H1 (cell line): ENCODE data around the gene PLXND1.

Experiments
- JUN ChIP-seq: IDR thresholded peaks from 2 replicates; pipeline ENCODE4 v1.6.1; 2011; ENCODE audit warnings: low read depth, mild to moderate bottlenecking, improper control_type of control experiment, low read length
- SP1 ChIP-seq: IDR thresholded peaks from 2 replicates; pipeline ENCODE4 v1.6.1; 2011; ENCODE audit warnings: low read depth, low read length
- YY1 ChIP-seq: IDR thresholded peaks from 2 replicates; pipeline ENCODE4 v1.6.1; 2011; ENCODE audit warnings: low read depth, mild to moderate bottlenecking, low read length
- TF ChIP-seq, protein P1 (sequence below), 3 experiments: IDR thresholded peaks; 1 replicate in 2 of 3; 2 replicates in 1 of 3; pipeline versions ENCODE4 v1.5.1 to v1.6.1; 2011; ENCODE audit warnings: low read length in 3 of 3, mild to moderate bottlenecking in 3 of 3, inconsistent platforms in 2 of 3, low read depth in 1 of 3, moderate library complexity in 1 of 3; ENCODE audit not compliant: insufficient read depth in 1 of 3; ENCODE audit errors: control extremely low read depth in 1 of 3

DNA sequence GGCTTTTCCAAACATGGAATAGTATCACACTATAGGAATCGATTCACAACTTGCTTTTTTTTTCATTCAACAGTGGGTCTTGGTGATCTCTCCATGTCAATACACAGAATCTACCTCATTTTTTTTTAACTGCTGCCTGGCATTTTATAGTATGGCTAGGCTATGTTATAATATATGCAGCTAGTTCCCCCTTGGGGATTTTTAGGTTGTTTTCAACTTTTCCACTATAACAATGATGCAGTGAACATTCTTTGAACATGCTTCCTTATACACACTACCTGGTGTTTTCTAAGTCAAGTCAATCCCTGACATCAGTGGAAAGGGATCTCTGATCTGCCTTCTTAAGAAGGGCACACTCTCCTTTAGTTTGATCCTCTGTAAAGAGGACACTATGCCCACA is 46.5 kb upstream of the PLXND1 start:
- TF ChIP-seq, protein P1, sequence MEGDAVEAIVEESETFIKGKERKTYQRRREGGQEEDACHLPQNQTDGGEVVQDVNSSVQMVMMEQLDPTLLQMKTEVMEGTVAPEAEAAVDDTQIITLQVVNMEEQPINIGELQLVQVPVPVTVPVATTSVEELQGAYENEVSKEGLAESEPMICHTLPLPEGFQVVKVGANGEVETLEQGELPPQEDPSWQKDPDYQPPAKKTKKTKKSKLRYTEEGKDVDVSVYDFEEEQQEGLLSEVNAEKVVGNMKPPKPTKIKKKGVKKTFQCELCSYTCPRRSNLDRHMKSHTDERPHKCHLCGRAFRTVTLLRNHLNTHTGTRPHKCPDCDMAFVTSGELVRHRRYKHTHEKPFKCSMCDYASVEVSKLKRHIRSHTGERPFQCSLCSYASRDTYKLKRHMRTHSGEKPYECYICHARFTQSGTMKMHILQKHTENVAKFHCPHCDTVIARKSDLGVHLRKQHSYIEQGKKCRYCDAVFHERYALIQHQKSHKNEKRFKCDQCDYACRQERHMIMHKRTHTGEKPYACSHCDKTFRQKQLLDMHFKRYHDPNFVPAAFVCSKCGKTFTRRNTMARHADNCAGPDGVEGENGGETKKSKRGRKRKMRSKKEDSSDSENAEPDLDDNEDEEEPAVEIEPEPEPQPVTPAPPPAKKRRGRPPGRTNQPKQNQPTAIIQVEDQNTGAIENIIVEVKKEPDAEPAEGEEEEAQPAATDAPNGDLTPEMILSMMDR (IDR thresholded peaks at IDR 0.05; ENCODE audit: control extremely low read depth in 1 of 3, insufficient read depth in 1 of 3, low read depth in 1 of 3, low read length in 3 of 3) = no peak
- TF ChIP-seq YY1 (no peak), JUN (no peak), SP1 (no peak)
